RPMI8226 (cell line): ENCODE measurements around the gene MAD1L1.
"Not testable (repeated sequence)": the region's sequence is repeated elsewhere in the genome, so short reads cannot be mapped to it uniquely, and the experiment has no call there.

Experiments
- DNase-seq: peaks from one replicate; pipeline ENCODE4 v3.0.0-alpha.2; 2015

The MAD1L1 gene

GRCh38 chr7:1886361-1887064, 346.2 kb downstream of the MAD1L1 start:
- no peak for DNase-seq

- DNase-seq, result no peak
Measured at GRCh38 chr7:1885465-1886226, 347.1 kb downstream of the MAD1L1 start.

GRCh38 chr7:1884583-1885350, 348.0 kb downstream of the MAD1L1 start:
- no peak for DNase-seq

GRCh38 chr7:1883834-1884582, 348.7 kb downstream of the MAD1L1 start:
- no peak for DNase-seq

GRCh38 chr7:1883031-1883761, 349.5 kb downstream of the MAD1L1 start:
- DNase-seq, result no peak

- DNase-seq, result no peak
Measured at GRCh38 chr7:1882451-1882850, 350.3 kb downstream of the MAD1L1 start.

GRCh38 chr7:1881946-1882345, 350.8 kb downstream of the MAD1L1 start:
- no peak for DNase-seq

- DNase-seq, result not testable (repeated sequence)
Measured at GRCh38 chr7:1876641-1877040, 356.1 kb downstream of the MAD1L1 start.

- DNase-seq, result not testable (repeated sequence)
Measured at GRCh38 chr7:1875392-1876199, 357.1 kb downstream of the MAD1L1 start.

GRCh38 chr7:1874590-1875391, 358.0 kb downstream of the MAD1L1 start:
- DNase-seq, result not testable (repeated sequence)

GRCh38 chr7:1873857-1874589, 358.7 kb downstream of the MAD1L1 start:
- DNase-seq, result no peak

- DNase-seq, result no peak
Measured at GRCh38 chr7:1873421-1873820, 359.3 kb downstream of the MAD1L1 start.

GRCh38 chr7:1873070-1873405, 359.7 kb downstream of the MAD1L1 start:
- no peak for DNase-seq

- no peak for DNase-seq
Measured at GRCh38 chr7:1872191-1873069, 360.3 kb downstream of the MAD1L1 start.

GRCh38 chr7:1869452-1870130, 363.2 kb downstream of the MAD1L1 start:
- no peak for DNase-seq

GRCh38 chr7:1868516-1869165, 364.1 kb downstream of the MAD1L1 start:
- DNase-seq, result no peak
